CD4-positive, alpha-beta T cell (primary cell): ENCODE data around the gene ZNF507. TPM values are rescaled to one million over a fixed set of nuclear protein-coding genes. Genes with fewer than 3 reads are reported as not detected.

ENCODE experiments used
- ATAC-seq: fragments of 200-7000 bp; cut with Tn5 transposase; one replicate; pipeline ENCODE4 v1.10.0; 2022; ENCODE audit warnings: mild to moderate bottlenecking; ENCODE audit not compliant: poor library complexity
- CTCF ChIA-PET: fragments of 350-600 bp; sonication (Branson Sonifier 250); formaldehyde crosslinking; loops from one replicate; lab custom pipeline; 2021; ENCODE audit warnings: antibody characterized with exemption, inconsistent platforms; lab: Charles Lee
- POLR2A ChIA-PET: fragments of 350-600 bp; sonication (Branson Sonifier 250); formaldehyde crosslinking; loops from one replicate; lab custom pipeline; 2021; ENCODE audit warnings: antibody characterized with exemption, inconsistent platforms; lab: Charles Lee
- DNase-seq, 14 experiments: peaks; one replicate each; pipeline ENCODE4 v3.0.0-alpha.2; 2013 to 2020; ENCODE audit warnings: mixed read lengths in 2 of 14
- H3K27ac ChIP-seq, 2 donors: one replicate each; pipeline versions ENCODE4 v1.5.1 to v1.7.0; 2013; ENCODE audit warnings: low read length in 2 of 2, low read depth in 1 of 2, mild to moderate bottlenecking in 1 of 2
- H3K27me3 ChIP-seq, 2 experiments: 1 replicate in 1 of 2; 2 replicates in 1 of 2; pipeline versions ENCODE4 v1.6.1 to v1.7.0; 2013; ENCODE audit warnings: low read length in 2 of 2, control low read depth in 1 of 2, mild to moderate bottlenecking in 1 of 2, moderate library complexity in 1 of 2; ENCODE audit not compliant: insufficient read depth in 2 of 2, control insufficient read depth in 1 of 2
- H3K36me3 ChIP-seq: one replicate; pipeline ENCODE4 v1.6.1; 2013; ENCODE audit warnings: low read length, control low read depth; ENCODE audit not compliant: insufficient read depth
- H3K4me1 ChIP-seq: one replicate; pipeline ENCODE4 v1.6.1; 2013; ENCODE audit warnings: low read length, control low read depth; ENCODE audit not compliant: insufficient read depth
- H3K4me3 ChIP-seq: one replicate; pipeline ENCODE4 v1.5.1; 2013; ENCODE audit warnings: mild to moderate bottlenecking, low read length, moderate library complexity
- H3K9me3 ChIP-seq, 2 experiments: 1 replicate in 1 of 2; 2 replicates in 1 of 2; pipeline versions ENCODE4 v1.6.1 to v1.7.0; 2013; ENCODE audit warnings: low read length in 2 of 2, mild to moderate bottlenecking in 2 of 2, control low read depth in 1 of 2, moderate library complexity in 1 of 2; ENCODE audit not compliant: control insufficient read depth in 1 of 2, insufficient read depth in 1 of 2
- H3K27ac Mint-ChIP-seq: one replicate; pipeline ENCODE4 v1.8.0; 2020; ENCODE audit warnings: mixed read lengths
- H3K27me3 Mint-ChIP-seq: one replicate; pipeline ENCODE4 v1.8.0; 2021; ENCODE audit warnings: mixed read lengths
- H3K36me3 Mint-ChIP-seq: one replicate; pipeline ENCODE4 v1.8.0; 2021; ENCODE audit warnings: low read depth, mixed read lengths
- H3K4me1 Mint-ChIP-seq: one replicate; pipeline ENCODE4 v1.8.0; 2021; ENCODE audit warnings: low read depth, mixed read lengths
- H3K4me3 Mint-ChIP-seq: one replicate; pipeline ENCODE4 v1.8.0; 2020; ENCODE audit warnings: mild to moderate bottlenecking, mixed read lengths
- H3K9me3 Mint-ChIP-seq: one replicate; pipeline ENCODE4 v1.8.0; 2020; ENCODE audit warnings: mixed read lengths
- CTCF ChIP-seq: fragments of 200-600 bp; IDR thresholded peaks from one replicate; pipeline ENCODE4 v1.8.0; 2022; ENCODE audit warnings: antibody characterized with exemption, mild to moderate bottlenecking
- intact Hi-C, 2 experiments: fragments of 100-400 bp; cut with DNase I in 1 of 2; cut with micrococcal nuclease in 1 of 2; formaldehyde crosslinking; loops; one replicate each; pipeline versions ENCODE4 v1.15.1 to v1.9.0; 2023 to 2025; cut with DNase I, micrococcal nuclease
- total RNA-seq, 174 experiments: library from RNA in 2 of 174; stranded (reverse) in 2 of 174; gene quantifications; one replicate each; pipeline ENCODE4 v1.2.3 and lab custom pipeline; 2021 to 2026

Gene ZNF507
- total RNA-seq, 2 experiments from 2014 or later: 30.4 to 31.3 TPM

- CTCF ChIA-PET: no interaction called here
Observed at GRCh38 chr19:32316034-32316433, 29.4 kb upstream of the ZNF507 start.

GRCh38 chr19:32317086-32317485, 28.3 kb upstream of the ZNF507 start:
- no peak for TF ChIP-seq CTCF
- POLR2A ChIA-PET: no interaction called here
- H3K4me1 ChIP-seq: no peaks in the 10 kb centered on the region
- H3K27ac ChIP-seq: no peak overlapping the region
- CTCF ChIA-PET: no interaction called here
- ATAC-seq: no peak
- H3K36me3 ChIP-seq: no peaks in the 10 kb centered on the region
- Mint-ChIP-seq H3K4me1 (no peaks in the 10 kb centered on the region), H3K36me3 (no peaks in the 10 kb centered on the region), H3K27ac (no peak overlapping the region), H3K4me3 (no peak overlapping the region), H3K27me3 (peaks cover 29% of the 10 kb centered on the region), H3K9me3 (no peaks in the 10 kb centered on the region)
- peaks cover 6 to 9% of the 10 kb centered on the region in 2 experiments for H3K27me3 ChIP-seq
- H3K4me3 ChIP-seq: no peak overlapping the region
- DNase-seq: no peak
- intact Hi-C loops: no loop called here
- no peaks in the 10 kb centered on the region for H3K9me3 ChIP-seq

More at GRCh38 chr19:32316034-32316433, 29.4 kb upstream of the ZNF507 start:
- no peak overlapping the region for H3K4me3 ChIP-seq
- H3K27ac ChIP-seq: no peak overlapping the region
- no peaks in the 10 kb centered on the region for H3K9me3 ChIP-seq
- no peaks in the 10 kb centered on the region for H3K36me3 Mint-ChIP-seq
- intact Hi-C loops: no loop called here
- H3K4me1 ChIP-seq: no peaks in the 10 kb centered on the region
- TF ChIP-seq CTCF: no peak
- H3K27ac Mint-ChIP-seq: no peak overlapping the region
- H3K4me1 Mint-ChIP-seq: no peaks in the 10 kb centered on the region
- ATAC-seq (no peak), DNase-seq (no peak)
- H3K36me3 ChIP-seq: no peaks in the 10 kb centered on the region
- H3K9me3 Mint-ChIP-seq: no peaks in the 10 kb centered on the region
- H3K4me3 Mint-ChIP-seq: no peak overlapping the region
- H3K27me3 ChIP-seq: peaks cover 6% of the 10 kb centered on the region in 2 experiments
- POLR2A ChIA-PET: no interaction called here
- peaks cover 31% of the 10 kb centered on the region for H3K27me3 Mint-ChIP-seq

- Mint-ChIP-seq H3K4me3 (no peak overlapping the region), H3K4me1 (no peaks in the 10 kb centered on the region), H3K27me3 (peaks cover 30% of the 10 kb centered on the region), H3K9me3 (no peaks in the 10 kb centered on the region), H3K27ac (no peak overlapping the region), H3K36me3 (no peaks in the 10 kb centered on the region)
- Histone ChIP-seq H3K4me3 (no peak overlapping the region), H3K27me3 (peaks cover 6 to 9% of the 10 kb centered on the region in 2 experiments), H3K9me3 (no peaks in the 10 kb centered on the region), H3K36me3 (no peaks in the 10 kb centered on the region), H3K27ac (no peak overlapping the region), H3K4me1 (no peaks in the 10 kb centered on the region)
- intact Hi-C loops: no loop called here
- ATAC-seq: no peak
- CTCF ChIA-PET: no interaction called here
- TF ChIP-seq CTCF: no peak
- DNase-seq: peak in 2 of 14 experiments; percentile 18 to 23
- POLR2A ChIA-PET: no interaction called here
Observed at GRCh38 chr19:32318884-32319520, 26.4 kb upstream of the ZNF507 start.
